Measurements from ENCODE around the gene DCAF17. TPM values are rescaled to one million over a fixed set of nuclear protein-coding genes. Genes with fewer than 3 reads are reported as not detected.

Gene DCAF17
- total RNA-seq, 1 donor from 2014 or later: 8.0 TPM

GRCh38 chr2:171480908-171481307, 46.9 kb downstream of the DCAF17 start:
- no peak for TF ChIP-seq CTCF (conservative IDR thresholded peaks at IDR 0.05; ENCODE audit: low read depth, low read length)
- DNase-seq (ENCODE audit: low read depth): no peak
- H3K4me3 ChIP-seq (ENCODE audit: low read depth, low read length): no peak overlapping the region

GRCh38 chr2:171482308-171482707, 48.3 kb downstream of the DCAF17 start:
- H3K4me3 ChIP-seq (ENCODE audit: low read depth, low read length): no peak overlapping the region
- DNase-seq (ENCODE audit: low read depth): no peak
- no peak for TF ChIP-seq CTCF (conservative IDR thresholded peaks at IDR 0.05; ENCODE audit: low read depth, low read length)

- H3K4me3 ChIP-seq (ENCODE audit: low read depth, low read length): no peak overlapping the region
- DNase-seq (ENCODE audit: low read depth): no peak
- no peak for TF ChIP-seq CTCF (conservative IDR thresholded peaks at IDR 0.05; ENCODE audit: low read depth, low read length)
These were observed 48.9 kb downstream of the DCAF17 start for GRCh38 chr2:171482877-171483276.

GRCh38 chr2:171483793-171484192, 49.8 kb downstream of the DCAF17 start:
- no peak for DNase-seq (ENCODE audit: low read depth)
- H3K4me3 ChIP-seq (ENCODE audit: low read depth, low read length): no peak overlapping the region
- TF ChIP-seq CTCF (conservative IDR thresholded peaks at IDR 0.05; ENCODE audit: low read depth, low read length): no peak

GRCh38 chr2:171485116-171485515, 51.1 kb downstream of the DCAF17 start:
- H3K4me3 ChIP-seq (ENCODE audit: low read depth, low read length): no peak overlapping the region
- DNase-seq (ENCODE audit: low read depth): no peak
- no peak for TF ChIP-seq CTCF (conservative IDR thresholded peaks at IDR 0.05; ENCODE audit: low read depth, low read length)

GRCh38 chr2:171487201-171487600, 53.2 kb downstream of the DCAF17 start:
- H3K4me3 ChIP-seq (ENCODE audit: low read depth, low read length): no peak overlapping the region
- DNase-seq (ENCODE audit: low read depth): no peak
- no peak for TF ChIP-seq CTCF (conservative IDR thresholded peaks at IDR 0.05; ENCODE audit: low read depth, low read length)

- no peak for DNase-seq (ENCODE audit: low read depth)
- no peak overlapping the region for H3K4me3 ChIP-seq (ENCODE audit: low read depth, low read length)
- TF ChIP-seq CTCF (conservative IDR thresholded peaks at IDR 0.05; ENCODE audit: low read depth, low read length): no peak
These were observed 53.8 kb downstream of the DCAF17 start for GRCh38 chr2:171487803-171488259.

All from epithelial cell of proximal tubule (primary cell).